ENCODE data around the gene PRPF39. TPM values are rescaled to one million over a fixed set of nuclear protein-coding genes. Genes with fewer than 3 reads are reported as not detected.

Gene PRPF39
- total RNA-seq, 2 donors from 2014 or later: 62.7 to 65.5 TPM

DNA sequence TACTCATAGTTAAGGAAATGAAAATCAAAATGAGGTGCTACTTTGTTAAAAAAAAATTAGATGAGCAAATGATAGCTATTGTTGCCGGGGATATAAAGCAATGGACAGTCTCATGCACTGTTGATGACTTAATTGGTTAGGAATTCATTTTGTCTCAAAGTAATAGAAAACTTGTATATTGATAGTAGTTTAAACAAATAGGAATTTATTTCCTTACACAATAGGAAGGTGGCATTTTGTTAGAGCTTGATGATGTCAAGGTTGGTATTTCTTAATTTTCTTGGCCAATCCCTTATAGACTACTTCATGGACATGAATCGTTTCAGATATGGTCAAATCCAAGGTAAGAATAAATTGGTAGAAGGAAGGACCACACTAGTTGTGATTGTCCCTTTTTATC, 7.8 kb downstream of the PRPF39 start:
- H3K9me3 ChIP-seq (ENCODE audit: control insufficient read depth, low read length, poor library complexity, severe bottlenecking): no peaks in the 10 kb centered on the region
- DNase-seq: no peak
- no peak for ATAC-seq
- peaks cover 3% of the 10 kb centered on the region for H3K36me3 Mint-ChIP-seq (ENCODE audit: low read depth)
- H3K27ac Mint-ChIP-seq: peak overlapping the region; percentile 16
- H3K4me3 Mint-ChIP-seq: no peak overlapping the region
- H3K27me3 Mint-ChIP-seq: no peaks in the 10 kb centered on the region
- H3K4me1 Mint-ChIP-seq: peaks cover 35% of the 10 kb centered on the region

DNA sequence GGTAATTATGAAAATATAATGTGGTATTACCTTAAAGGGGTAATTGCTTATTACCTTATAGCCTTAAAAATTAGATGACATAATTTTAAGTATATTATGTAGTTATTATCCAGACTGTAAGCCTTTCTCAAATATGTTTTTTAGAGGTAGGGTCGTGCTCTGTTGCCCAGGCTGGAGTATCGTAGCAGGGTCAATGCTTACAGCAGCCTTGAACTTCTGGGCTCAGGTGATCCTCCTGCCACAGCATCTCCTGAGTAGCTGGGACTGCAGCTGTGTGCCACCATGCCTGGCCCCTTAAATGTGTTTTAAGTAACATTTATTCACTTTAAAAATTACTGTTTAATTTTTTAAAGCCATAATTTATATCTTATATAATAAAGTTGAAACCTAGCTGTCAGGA, 10.4 kb downstream of the PRPF39 start:
- H3K27ac Mint-ChIP-seq: no peak overlapping the region
- H3K4me3 Mint-ChIP-seq: no peak overlapping the region
- H3K9me3 ChIP-seq (ENCODE audit: control insufficient read depth, low read length, poor library complexity, severe bottlenecking): no peaks in the 10 kb centered on the region
- ATAC-seq (no peak), DNase-seq (no peak)
- H3K27me3 Mint-ChIP-seq: no peaks in the 10 kb centered on the region
- H3K36me3 Mint-ChIP-seq (ENCODE audit: low read depth): peaks cover 8% of the 10 kb centered on the region
- peaks cover 19% of the 10 kb centered on the region for H3K4me1 Mint-ChIP-seq

DNA sequence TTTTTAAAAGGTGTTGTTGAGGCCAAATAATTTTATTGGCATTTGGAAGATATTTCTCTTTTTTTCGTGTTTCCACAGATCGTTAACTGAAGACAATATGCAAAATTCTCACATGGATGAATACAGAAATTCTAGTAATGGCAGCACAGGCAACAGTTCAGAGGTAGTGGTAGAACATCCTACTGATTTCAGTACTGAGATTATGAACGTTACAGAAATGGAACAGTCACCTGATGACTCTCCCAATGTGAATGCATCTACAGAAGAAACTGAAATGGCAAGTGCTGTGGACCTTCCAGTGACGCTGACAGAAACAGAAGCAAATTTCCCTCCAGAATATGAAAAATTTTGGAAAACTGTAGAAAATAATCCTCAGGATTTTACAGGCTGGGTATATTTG, 11.2 kb downstream of the PRPF39 start:
- no peak overlapping the region for H3K4me3 Mint-ChIP-seq
- DNase-seq (no peak), ATAC-seq (no peak)
- peaks cover 8% of the 10 kb centered on the region for H3K36me3 Mint-ChIP-seq (ENCODE audit: low read depth)
- no peaks in the 10 kb centered on the region for H3K27me3 Mint-ChIP-seq
- H3K9me3 ChIP-seq (ENCODE audit: control insufficient read depth, low read length, poor library complexity, severe bottlenecking): no peaks in the 10 kb centered on the region
- no peak overlapping the region for H3K27ac Mint-ChIP-seq
- H3K4me1 Mint-ChIP-seq: peaks cover 15% of the 10 kb centered on the region

DNA sequence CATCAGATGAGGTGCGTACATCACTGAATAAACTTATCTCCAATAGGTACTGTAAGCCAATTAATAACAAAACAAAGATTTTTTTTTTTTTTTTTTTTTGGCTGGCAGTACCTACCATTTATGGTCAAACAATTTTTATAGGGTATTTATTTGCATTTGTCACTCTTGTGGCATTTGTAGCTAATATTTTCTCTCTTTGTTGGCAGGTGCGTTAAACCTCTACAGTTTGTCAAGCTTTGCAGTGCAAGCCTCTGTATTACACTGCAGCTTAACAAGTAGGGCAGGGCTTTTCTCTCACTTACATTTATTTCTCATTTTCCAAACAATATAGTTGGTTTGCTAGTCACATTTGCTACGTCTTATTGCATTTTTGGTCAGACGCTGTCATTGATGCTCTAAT, 12.3 kb downstream of the PRPF39 start:
- no peak for DNase-seq
- Mint-ChIP-seq H3K4me3 (no peak overlapping the region), H3K27me3 (no peaks in the 10 kb centered on the region), H3K36me3 (ENCODE audit: low read depth) (peaks cover 8% of the 10 kb centered on the region), H3K4me1 (peaks cover 15% of the 10 kb centered on the region), H3K27ac (no peak overlapping the region)
- no peak for ATAC-seq
- no peaks in the 10 kb centered on the region for H3K9me3 ChIP-seq (ENCODE audit: control insufficient read depth, low read length, poor library complexity, severe bottlenecking)

DNA sequence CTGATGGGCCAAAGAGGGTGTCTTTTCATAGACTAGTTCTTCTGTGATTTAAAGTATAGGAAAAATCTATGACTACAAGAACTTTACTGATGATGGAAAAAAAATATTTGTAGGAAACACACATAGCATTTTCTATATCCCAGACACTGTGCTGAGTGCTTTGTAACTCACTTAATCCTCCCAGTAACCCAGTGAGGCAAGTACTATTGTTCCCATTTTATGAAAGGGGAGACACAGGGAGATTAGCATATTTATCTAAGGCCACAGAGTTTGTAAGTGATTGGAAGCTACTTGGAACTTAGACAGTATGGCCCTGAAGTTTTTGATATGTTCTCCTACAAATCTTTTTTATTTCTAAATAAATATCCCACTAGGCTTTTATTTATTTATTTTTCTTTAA, 19.9 kb downstream of the PRPF39 start:
- no peaks in the 10 kb centered on the region for H3K9me3 ChIP-seq (ENCODE audit: control insufficient read depth, low read length, poor library complexity, severe bottlenecking)
- ATAC-seq (no peak), DNase-seq (no peak)
- peaks cover 5% of the 10 kb centered on the region for H3K4me1 Mint-ChIP-seq
- H3K27ac Mint-ChIP-seq: no peak overlapping the region
- no peaks in the 10 kb centered on the region for H3K27me3 Mint-ChIP-seq
- peaks cover 6% of the 10 kb centered on the region for H3K36me3 Mint-ChIP-seq (ENCODE audit: low read depth)
- no peak overlapping the region for H3K4me3 Mint-ChIP-seq

DNA sequence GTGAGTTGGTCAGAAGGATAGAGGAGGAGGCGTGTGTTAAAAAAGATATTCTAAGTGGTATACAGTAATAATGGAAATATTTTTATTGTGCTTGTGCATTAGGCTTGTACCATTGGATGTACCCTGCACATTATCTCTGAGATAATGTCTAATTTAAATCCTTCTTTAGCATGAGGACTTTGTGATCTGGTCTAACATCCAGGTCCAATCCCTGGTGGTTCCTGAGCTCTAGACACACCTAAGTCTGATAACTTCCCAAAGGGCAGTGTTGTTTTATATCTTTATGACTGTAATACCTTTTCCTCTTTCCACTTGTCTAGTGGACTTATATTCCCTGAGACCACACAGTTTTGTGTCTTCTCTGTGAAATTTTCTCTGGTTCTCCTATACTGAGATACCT, 20.6 kb downstream of the PRPF39 start:
- Mint-ChIP-seq H3K27me3 (no peaks in the 10 kb centered on the region), H3K4me1 (peaks cover 7% of the 10 kb centered on the region), H3K36me3 (ENCODE audit: low read depth) (peaks cover 8% of the 10 kb centered on the region), H3K27ac (no peak overlapping the region), H3K4me3 (no peak overlapping the region)
- no peaks in the 10 kb centered on the region for H3K9me3 ChIP-seq (ENCODE audit: control insufficient read depth, low read length, poor library complexity, severe bottlenecking)
- no peak for ATAC-seq
- no peak for DNase-seq

DNA sequence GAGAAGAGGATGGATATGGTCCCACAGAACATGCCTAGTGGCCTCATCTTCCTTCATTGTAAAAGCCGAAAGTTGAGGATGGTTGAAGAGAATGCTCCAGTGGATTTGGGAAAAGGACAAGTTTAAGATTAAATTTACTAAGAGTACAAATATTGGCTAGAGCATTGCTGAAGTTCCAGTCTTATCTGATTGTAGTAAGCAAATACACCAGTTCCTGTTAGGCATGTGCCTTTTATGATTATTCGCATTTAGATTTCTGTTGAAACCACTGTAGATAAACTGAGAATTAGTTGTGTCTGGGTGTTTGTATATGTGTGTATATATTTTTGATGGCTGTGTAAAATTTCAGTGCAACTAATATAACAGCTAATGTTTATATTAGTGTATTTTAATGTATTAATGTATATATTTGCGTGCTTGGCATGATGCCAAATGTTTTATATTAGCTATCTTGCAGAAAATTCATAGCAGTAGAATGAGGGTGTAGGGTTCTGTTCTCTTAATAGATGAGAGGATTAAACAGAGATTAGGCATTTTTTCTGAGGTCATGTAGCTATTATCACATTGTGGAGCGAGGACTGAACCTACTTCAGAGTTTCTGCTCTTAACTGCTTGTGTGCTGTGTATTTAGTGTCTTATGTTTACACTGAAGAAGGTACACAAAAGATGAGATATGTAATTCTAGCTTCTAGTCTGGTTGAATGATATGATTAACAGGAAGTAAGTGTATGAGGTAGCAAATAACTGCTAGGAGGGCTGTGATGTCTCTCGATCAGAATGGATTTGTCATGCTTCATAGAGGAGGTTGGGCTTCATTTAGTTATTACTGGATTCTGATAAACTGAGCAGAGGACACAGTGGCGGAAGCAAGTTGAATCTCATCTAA, 29.2 kb downstream of the PRPF39 start:
- H3K9me3 ChIP-seq (ENCODE audit: control insufficient read depth, low read length, poor library complexity, severe bottlenecking): no peaks in the 10 kb centered on the region
- Mint-ChIP-seq H3K4me3 (peak overlapping the region; percentile 59), H3K36me3 (ENCODE audit: low read depth) (peaks cover 12% of the 10 kb centered on the region), H3K4me1 (peaks cover 13% of the 10 kb centered on the region), H3K27me3 (no peaks in the 10 kb centered on the region), H3K27ac (peak overlapping the region; percentile 88)
- ATAC-seq: no peak
- DNase-seq: no peak

DNA sequence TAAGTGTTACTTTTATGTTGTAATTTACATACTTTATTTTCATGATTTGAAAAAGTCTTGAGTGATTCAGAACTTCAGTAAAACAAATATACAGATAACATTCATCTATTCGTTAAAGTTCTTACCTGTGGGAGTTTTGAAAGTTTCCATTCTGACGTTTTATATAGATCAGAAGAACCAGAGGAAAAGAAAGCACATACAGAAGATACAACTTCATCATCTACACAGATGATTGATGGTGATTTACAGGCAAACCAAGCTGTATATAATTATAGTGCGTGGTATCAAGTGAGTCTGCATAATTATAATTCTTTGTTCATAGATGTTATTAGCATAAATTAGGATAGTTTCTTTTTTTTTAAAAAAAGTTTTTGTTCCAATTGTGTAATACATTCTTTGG, 30.4 kb downstream of the PRPF39 start:
- peak overlapping the region; percentile 88 for H3K27ac Mint-ChIP-seq
- DNase-seq (no peak), ATAC-seq (no peak)
- H3K36me3 Mint-ChIP-seq (ENCODE audit: low read depth): peaks cover 9% of the 10 kb centered on the region
- H3K27me3 Mint-ChIP-seq: no peaks in the 10 kb centered on the region
- peaks cover 10% of the 10 kb centered on the region for H3K4me1 Mint-ChIP-seq
- H3K9me3 ChIP-seq (ENCODE audit: control insufficient read depth, low read length, poor library complexity, severe bottlenecking): no peaks in the 10 kb centered on the region
- H3K4me3 Mint-ChIP-seq: no peak overlapping the region

DNA sequence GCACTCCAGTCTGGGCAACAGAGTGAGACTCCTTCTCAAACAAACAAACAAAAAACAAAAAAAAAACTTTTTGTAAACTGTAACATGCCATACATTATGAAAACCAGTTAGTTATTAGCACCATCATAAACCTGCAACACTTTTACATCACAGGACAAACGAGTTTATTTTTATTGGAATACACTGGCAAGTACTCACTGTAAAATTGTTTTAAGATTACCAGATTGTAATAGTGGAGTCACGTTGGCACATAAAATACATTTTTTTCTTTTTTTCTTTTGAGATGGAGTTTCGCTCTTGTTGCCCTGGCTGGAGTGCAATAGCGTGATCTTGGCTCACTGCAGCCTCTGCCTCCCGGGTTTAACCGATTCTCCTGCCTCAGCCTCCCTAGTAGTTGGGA, 34.7 kb downstream of the PRPF39 start:
- H3K9me3 ChIP-seq (ENCODE audit: control insufficient read depth, low read length, poor library complexity, severe bottlenecking): no peaks in the 10 kb centered on the region
- peaks cover 5% of the 10 kb centered on the region for H3K36me3 Mint-ChIP-seq (ENCODE audit: low read depth)

DNA sequence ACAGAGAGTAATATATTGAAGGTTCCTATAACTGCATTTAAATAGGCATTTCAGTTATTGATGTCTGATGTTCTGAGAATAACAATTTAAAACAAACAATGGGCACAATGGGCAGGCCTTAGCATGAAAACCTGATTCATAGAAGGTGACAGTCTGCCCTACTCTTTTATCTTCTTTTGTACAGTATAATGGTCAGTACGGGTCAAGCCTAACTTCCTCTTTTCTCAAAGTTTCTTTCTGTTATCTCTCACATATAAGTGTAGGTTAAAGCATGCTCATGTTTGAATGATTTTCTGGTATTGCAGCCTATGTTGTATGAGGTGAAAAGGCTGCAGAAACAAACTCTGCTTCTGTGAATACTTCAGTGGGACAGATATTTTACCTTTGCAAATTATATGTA, 36.2 kb downstream of the PRPF39 start:
- no peak for ATAC-seq
- H3K27me3 Mint-ChIP-seq: no peaks in the 10 kb centered on the region
- peak overlapping the region; percentile 24 for H3K27ac Mint-ChIP-seq
- no peak overlapping the region for H3K4me3 Mint-ChIP-seq
- no peaks in the 10 kb centered on the region for H3K9me3 ChIP-seq (ENCODE audit: control insufficient read depth, low read length, poor library complexity, severe bottlenecking)
- peaks cover 3% of the 10 kb centered on the region for H3K36me3 Mint-ChIP-seq (ENCODE audit: low read depth)
- DNase-seq: no peak
- H3K4me1 Mint-ChIP-seq: peaks cover 4% of the 10 kb centered on the region

More for the DNA sequence above, 34.7 kb downstream of the PRPF39 start:
- no peaks in the 10 kb centered on the region for H3K27me3 Mint-ChIP-seq
- no peak for DNase-seq
- peaks cover 4% of the 10 kb centered on the region for H3K4me1 Mint-ChIP-seq
- no peak for ATAC-seq
- no peak overlapping the region for H3K27ac Mint-ChIP-seq
- no peak overlapping the region for H3K4me3 Mint-ChIP-seq

DNA sequence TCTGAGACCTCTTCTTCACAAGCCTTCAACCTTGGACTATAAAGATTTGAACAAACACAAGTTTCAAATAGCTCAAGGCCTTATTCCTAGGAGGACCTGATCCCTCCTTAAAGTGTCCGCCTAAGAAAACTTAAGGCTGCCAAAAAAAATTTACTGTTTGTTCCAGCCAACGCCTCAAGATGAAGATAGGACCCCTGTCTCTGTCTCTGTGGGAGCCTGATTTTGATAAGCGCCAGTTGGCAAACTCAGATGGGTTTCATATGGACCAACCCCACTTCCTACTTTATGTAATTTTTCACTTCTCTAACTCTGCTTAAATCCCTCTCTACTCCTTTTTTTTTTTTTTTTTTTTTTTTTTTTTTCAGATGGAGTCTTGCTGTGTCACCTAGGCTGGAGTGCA, 39.4 kb downstream of the PRPF39 start:
- no peaks in the 10 kb centered on the region for H3K27me3 Mint-ChIP-seq
- H3K4me3 Mint-ChIP-seq: no peak overlapping the region
- peaks cover 9% of the 10 kb centered on the region for H3K4me1 Mint-ChIP-seq
- H3K27ac Mint-ChIP-seq: no peak overlapping the region
- H3K36me3 Mint-ChIP-seq (ENCODE audit: low read depth): peaks cover 9% of the 10 kb centered on the region
- no peak for ATAC-seq
- no peaks in the 10 kb centered on the region for H3K9me3 ChIP-seq (ENCODE audit: control insufficient read depth, low read length, poor library complexity, severe bottlenecking)
- DNase-seq: no peak

DNA sequence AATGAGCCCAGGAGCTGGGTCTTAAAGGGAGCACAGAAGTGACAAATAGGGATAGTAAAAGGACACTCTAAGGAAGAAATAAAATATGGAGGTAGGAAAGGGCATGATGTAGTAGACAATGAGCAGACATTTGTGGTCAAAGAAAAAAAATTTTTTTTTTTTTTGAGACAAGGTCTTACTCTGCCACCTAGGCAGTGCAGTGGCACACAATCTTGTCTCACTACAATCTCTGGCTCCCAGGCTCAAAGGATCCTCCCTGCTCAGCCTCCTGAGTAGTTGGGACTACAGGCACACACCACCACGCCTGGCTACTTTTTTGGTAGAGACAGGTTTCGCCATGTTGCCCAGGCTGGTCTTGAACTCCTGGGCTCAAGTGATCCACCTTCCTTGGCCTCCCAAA, 41.8 kb downstream of the PRPF39 start:
- Mint-ChIP-seq H3K4me1 (peaks cover 8% of the 10 kb centered on the region), H3K27ac (no peak overlapping the region), H3K36me3 (ENCODE audit: low read depth) (peaks cover 6% of the 10 kb centered on the region), H3K27me3 (no peaks in the 10 kb centered on the region), H3K4me3 (no peak overlapping the region)
- ATAC-seq: no peak
- DNase-seq: no peak
- no peaks in the 10 kb centered on the region for H3K9me3 ChIP-seq (ENCODE audit: control insufficient read depth, low read length, poor library complexity, severe bottlenecking)

DNA sequence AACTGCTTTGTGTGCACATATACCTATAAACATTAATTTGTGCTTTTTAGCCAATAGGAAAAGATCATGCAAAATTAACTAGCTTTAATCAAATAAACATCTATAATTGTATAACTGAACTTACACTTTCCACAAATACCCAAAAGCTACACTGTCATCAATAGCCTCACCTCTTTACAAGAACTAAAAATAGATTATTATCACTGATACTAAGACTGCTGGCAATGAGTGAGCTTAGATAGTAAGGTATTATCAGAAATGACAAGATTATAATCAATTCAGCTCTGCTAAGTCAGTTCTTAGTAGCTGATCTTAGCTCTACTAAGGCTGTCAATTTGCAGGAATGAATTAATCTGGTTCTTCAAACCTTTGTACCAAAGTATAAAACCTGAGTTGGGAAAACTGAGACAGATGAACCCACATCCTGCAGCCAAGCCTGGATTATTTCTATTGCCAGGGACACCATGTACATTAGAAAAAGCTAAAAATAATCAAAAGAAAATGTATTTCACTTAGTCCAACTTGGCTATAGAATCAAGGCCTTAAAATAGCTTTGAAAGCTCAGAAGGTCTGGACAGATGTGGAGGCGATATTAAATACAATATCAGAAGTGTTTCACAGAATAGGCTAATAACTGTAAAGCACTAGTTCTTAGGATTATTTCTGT, 45.2 kb downstream of the PRPF39 start:
- Mint-ChIP-seq H3K36me3 (ENCODE audit: low read depth) (peaks cover 6% of the 10 kb centered on the region), H3K4me3 (no peak overlapping the region), H3K4me1 (peaks cover 18% of the 10 kb centered on the region), H3K27me3 (no peaks in the 10 kb centered on the region), H3K27ac (no peak overlapping the region)
- ATAC-seq (no peak), DNase-seq (no peak)
- no peaks in the 10 kb centered on the region for H3K9me3 ChIP-seq (ENCODE audit: control insufficient read depth, low read length, poor library complexity, severe bottlenecking)

DNA sequence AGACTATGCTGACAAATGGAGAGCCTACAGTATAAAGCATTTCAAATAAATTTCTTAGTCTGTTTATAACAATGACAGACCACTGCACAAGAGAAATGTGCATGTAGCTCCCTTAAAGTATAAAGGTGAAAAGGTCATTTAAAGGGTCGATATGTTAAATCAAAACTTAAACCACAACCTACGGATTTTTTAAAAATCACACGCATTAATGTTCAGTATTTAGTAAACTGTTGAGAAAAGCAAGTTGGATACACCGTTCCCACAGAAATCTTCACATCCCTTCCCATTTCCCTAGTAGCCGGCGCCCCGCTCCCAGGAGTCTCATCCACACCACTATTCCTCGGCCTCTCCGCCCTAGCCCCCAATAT, 49.8 kb downstream of the PRPF39 start:
- peak overlapping the region; percentile 99 for H3K4me3 Mint-ChIP-seq
- H3K4me1 Mint-ChIP-seq: peaks cover 28% of the 10 kb centered on the region
- ATAC-seq (no peak), DNase-seq (no peak)
- peak overlapping the region; percentile 99 for H3K27ac Mint-ChIP-seq
- no peaks in the 10 kb centered on the region for H3K27me3 Mint-ChIP-seq
- no peaks in the 10 kb centered on the region for H3K36me3 Mint-ChIP-seq (ENCODE audit: low read depth)
- H3K9me3 ChIP-seq (ENCODE audit: control insufficient read depth, low read length, poor library complexity, severe bottlenecking): no peaks in the 10 kb centered on the region
